ENCODE data around the gene TMEM145. TPM values are rescaled to one million over a fixed set of nuclear protein-coding genes. Genes with fewer than 3 reads are reported as not detected.
A peak's percentile ranks its signal among the peaks of the same experiment; 100 is the strongest.
"Not testable (repeated sequence)": the region's sequence is repeated elsewhere in the genome, so short reads cannot be mapped to it uniquely, and the experiment has no call there.

The TMEM145 gene
- total RNA-seq (ENCODE audit: unreplicated experiment): 3.9 TPM
- long read RNA-seq, partial matches to known transcripts: 0 of 1 reads
- long read RNA-seq, other reads (novel, unspliced or antisense): 1 of 1 reads

GRCh38 chr19:42313096-42313839 is at the start of gene TMEM145:
TSS of gene TMEM145 (plus strand) at chr19:42313309. CDS start at chr19:42313377, 68 bp downstream.
- peak within 1 kb of the TSS; percentile 22 for H3K27ac Mint-ChIP-seq (ENCODE audit: unreplicated experiment)
- H3K36me3 Mint-ChIP-seq (ENCODE audit: low read depth, unreplicated experiment): peaks cover 4% of the 10 kb centered on the region
- H3K9me3 Mint-ChIP-seq (ENCODE audit: unreplicated experiment): no peaks in the 10 kb centered on the region
- H3K4me1 Mint-ChIP-seq (ENCODE audit: unreplicated experiment): peaks cover 7% of the 10 kb centered on the region
- DNase-seq (ENCODE audit: low spot score): peak; percentile 53
- H3K4me3 Mint-ChIP-seq (ENCODE audit: unreplicated experiment): peak within 1 kb of the TSS; percentile 82
- H3K27me3 Mint-ChIP-seq (ENCODE audit: unreplicated experiment): peaks cover 12% of the 10 kb centered on the region
- TF ChIP-seq CTCF (IDR thresholded peaks at IDR 0.05; ENCODE audit: unreplicated experiment): no peak

GRCh38 chr19:42266105-42266504 is 47.0 kb upstream of the TMEM145 start:
- H3K4me3 Mint-ChIP-seq (ENCODE audit: unreplicated experiment); DNase-seq (ENCODE audit: low spot score); H3K9me3 Mint-ChIP-seq (ENCODE audit: unreplicated experiment); H3K27me3 Mint-ChIP-seq (ENCODE audit: unreplicated experiment); H3K36me3 Mint-ChIP-seq (ENCODE audit: low read depth, unreplicated experiment); H3K27ac Mint-ChIP-seq (ENCODE audit: unreplicated experiment): not testable (repeated sequence)
- H3K4me1 Mint-ChIP-seq (ENCODE audit: unreplicated experiment): peaks cover 23% of the 10 kb centered on the region

GRCh38 chr19:42266928-42267603 is 46.0 kb upstream of the TMEM145 start:
- H3K27me3 Mint-ChIP-seq (ENCODE audit: unreplicated experiment); H3K4me3 Mint-ChIP-seq (ENCODE audit: unreplicated experiment); H3K9me3 Mint-ChIP-seq (ENCODE audit: unreplicated experiment); H3K36me3 Mint-ChIP-seq (ENCODE audit: low read depth, unreplicated experiment); DNase-seq (ENCODE audit: low spot score); H3K27ac Mint-ChIP-seq (ENCODE audit: unreplicated experiment): not testable (repeated sequence)
- peaks cover 28% of the 10 kb centered on the region for H3K4me1 Mint-ChIP-seq (ENCODE audit: unreplicated experiment)

DNA sequence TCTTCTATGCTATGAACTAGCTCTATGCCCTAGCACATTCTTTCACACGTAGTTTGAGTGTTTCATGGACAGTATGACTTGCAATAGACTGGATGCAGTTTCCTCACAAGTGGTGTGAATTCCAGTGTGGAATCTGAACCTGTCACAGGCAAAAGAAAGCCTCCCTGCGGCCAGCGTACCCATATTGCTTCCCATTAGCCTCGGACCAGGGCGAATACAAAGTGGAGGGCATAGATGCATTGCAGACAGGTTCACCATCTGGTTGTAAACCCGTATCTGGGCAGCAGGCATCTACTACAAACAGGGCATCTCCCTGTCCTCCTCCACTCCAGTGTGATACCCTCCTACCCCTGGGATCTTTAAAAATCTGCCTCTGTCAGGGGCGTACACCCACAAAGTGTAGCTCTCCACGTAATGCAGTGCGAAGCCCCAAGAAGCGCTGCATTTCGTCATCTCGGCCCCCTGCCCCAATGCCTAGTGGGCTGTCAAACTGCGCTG is 45.4 kb upstream of the TMEM145 start:
- H3K36me3 Mint-ChIP-seq (ENCODE audit: low read depth, unreplicated experiment): peaks cover 6% of the 10 kb centered on the region
- no peak for TF ChIP-seq CTCF (IDR thresholded peaks at IDR 0.05; ENCODE audit: unreplicated experiment)
- H3K27ac Mint-ChIP-seq (ENCODE audit: unreplicated experiment): no peak overlapping the region
- peaks cover 2% of the 10 kb centered on the region for H3K27me3 Mint-ChIP-seq (ENCODE audit: unreplicated experiment)
- DNase-seq (ENCODE audit: low spot score): no peak
- peaks cover 28% of the 10 kb centered on the region for H3K4me1 Mint-ChIP-seq (ENCODE audit: unreplicated experiment)
- H3K4me3 Mint-ChIP-seq (ENCODE audit: unreplicated experiment): no peak overlapping the region
- H3K9me3 Mint-ChIP-seq (ENCODE audit: unreplicated experiment): no peaks in the 10 kb centered on the region

GRCh38 chr19:42268142-42268703 is 44.9 kb upstream of the TMEM145 start:
- no peak overlapping the region for H3K27ac Mint-ChIP-seq (ENCODE audit: unreplicated experiment)
- no peak for TF ChIP-seq CTCF (IDR thresholded peaks at IDR 0.05; ENCODE audit: unreplicated experiment)

More at GRCh38 chr19:42268142-42268703, 44.9 kb upstream of the TMEM145 start:
- Mint-ChIP-seq H3K4me3 (ENCODE audit: unreplicated experiment) (no peak overlapping the region), H3K4me1 (ENCODE audit: unreplicated experiment) (peaks cover 28% of the 10 kb centered on the region), H3K9me3 (ENCODE audit: unreplicated experiment) (no peaks in the 10 kb centered on the region), H3K36me3 (ENCODE audit: low read depth, unreplicated experiment) (peaks cover 6% of the 10 kb centered on the region), H3K27me3 (ENCODE audit: unreplicated experiment) (peaks cover 2% of the 10 kb centered on the region)
- peak; percentile 97 for DNase-seq (ENCODE audit: low spot score)

Measured in endothelial cell (in vitro differentiated cells).